ENCODE measurements around the gene NPSR1.
"Not testable (repeated sequence)": the region's sequence is repeated elsewhere in the genome, so short reads cannot be mapped to it uniquely, and the experiment has no call there.

NPSR1 gene

GRCh38 chr7:34838329-34838728 lies 180.3 kb downstream of the NPSR1 start:
- no peak for FAIRE-seq

DNA sequence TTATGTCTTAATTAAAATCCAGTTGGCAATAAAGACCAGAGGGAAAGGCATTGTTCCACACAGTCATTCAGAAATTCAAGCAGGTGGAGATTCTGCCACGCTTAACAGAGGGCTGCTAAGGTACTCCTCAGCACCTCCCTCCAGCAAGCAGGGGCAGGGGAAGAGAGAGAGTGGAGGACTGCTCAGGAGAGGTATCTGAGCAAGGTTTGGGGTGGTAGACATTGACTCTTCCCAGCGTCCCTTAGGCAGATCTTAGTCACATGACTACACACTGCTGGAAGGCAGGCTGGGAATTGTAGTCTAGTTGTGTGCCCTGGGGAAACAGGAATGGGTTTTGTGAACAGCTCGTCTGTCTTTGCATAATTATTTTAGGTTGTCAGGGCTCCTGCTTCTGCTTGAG lies 181.6 kb downstream of the NPSR1 start:
- no peak for FAIRE-seq

- no peak for FAIRE-seq
Measured at GRCh38 chr7:34840176-34840785, 182.3 kb downstream of the NPSR1 start.

DNA sequence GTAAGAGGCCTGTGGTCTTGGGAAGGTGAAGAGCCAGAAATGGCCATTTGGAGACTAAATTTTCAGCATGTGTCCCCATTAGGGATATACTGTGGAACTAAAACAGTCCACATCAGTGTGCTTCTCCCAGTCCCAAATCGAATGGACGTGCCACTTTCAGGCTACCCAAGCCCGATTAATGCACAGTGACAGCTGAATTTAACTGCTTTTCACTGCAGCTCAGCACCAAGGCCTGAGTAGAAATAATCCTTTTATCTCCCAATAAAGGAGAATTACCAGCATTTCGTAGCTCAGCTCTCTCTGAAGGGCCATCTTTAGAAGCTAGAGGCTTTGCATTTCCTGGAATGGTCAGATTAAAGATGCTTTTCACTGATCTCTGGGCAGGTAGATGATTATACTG lies 183.3 kb downstream of the NPSR1 start:
- no peak for FAIRE-seq

GRCh38 chr7:34842782-34843181 lies 184.8 kb downstream of the NPSR1 start:
- no peak for FAIRE-seq

DNA sequence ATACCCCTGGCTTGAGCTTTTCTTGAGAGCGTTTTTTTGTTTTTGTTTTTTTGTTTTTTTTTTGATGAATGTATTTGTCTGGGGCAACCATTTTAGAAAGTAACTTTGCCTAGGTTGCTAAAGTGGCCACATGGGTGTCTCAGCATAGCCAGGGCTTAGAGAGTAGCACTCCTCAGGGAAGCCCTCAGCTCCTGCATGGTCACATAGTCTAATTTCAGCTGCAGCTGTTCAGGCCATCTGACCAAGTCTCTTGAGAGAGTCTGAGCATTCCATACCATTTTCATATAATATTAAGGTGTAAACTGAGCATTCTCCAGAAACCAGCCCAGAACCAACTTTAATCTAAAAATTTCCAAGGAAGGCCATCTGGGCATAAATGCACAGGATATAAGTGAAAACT lies 186.4 kb downstream of the NPSR1 start:
- no peak for FAIRE-seq

GRCh38 chr7:34844936-34845665 lies 187.1 kb downstream of the NPSR1 start:
- no peak for FAIRE-seq

- no peak for FAIRE-seq
Measured at GRCh38 chr7:34845666-34846361, 187.8 kb downstream of the NPSR1 start.

DNA sequence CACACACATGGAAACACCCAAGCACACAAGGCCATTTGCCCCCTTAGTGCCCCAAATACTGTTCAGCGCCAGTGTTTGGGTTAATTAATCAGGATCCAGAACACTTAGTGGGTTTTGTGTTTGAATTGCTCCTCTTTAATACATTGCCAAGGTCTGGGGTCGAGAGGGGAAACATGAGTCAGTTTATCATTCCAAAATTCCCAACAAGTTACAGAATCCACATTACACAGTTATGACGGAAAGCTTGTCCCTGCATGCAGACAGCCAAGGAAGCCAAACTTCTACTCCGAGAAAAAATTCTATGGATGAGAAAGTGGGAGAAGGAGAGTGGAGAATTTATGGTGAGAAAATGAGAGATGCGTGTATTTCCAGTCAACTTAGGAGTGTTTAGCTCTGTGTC lies 189.0 kb downstream of the NPSR1 start:
- no peak for FAIRE-seq

GRCh38 chr7:34848670-34849069 lies 190.7 kb downstream of the NPSR1 start:
- FAIRE-seq, result no peak

DNA sequence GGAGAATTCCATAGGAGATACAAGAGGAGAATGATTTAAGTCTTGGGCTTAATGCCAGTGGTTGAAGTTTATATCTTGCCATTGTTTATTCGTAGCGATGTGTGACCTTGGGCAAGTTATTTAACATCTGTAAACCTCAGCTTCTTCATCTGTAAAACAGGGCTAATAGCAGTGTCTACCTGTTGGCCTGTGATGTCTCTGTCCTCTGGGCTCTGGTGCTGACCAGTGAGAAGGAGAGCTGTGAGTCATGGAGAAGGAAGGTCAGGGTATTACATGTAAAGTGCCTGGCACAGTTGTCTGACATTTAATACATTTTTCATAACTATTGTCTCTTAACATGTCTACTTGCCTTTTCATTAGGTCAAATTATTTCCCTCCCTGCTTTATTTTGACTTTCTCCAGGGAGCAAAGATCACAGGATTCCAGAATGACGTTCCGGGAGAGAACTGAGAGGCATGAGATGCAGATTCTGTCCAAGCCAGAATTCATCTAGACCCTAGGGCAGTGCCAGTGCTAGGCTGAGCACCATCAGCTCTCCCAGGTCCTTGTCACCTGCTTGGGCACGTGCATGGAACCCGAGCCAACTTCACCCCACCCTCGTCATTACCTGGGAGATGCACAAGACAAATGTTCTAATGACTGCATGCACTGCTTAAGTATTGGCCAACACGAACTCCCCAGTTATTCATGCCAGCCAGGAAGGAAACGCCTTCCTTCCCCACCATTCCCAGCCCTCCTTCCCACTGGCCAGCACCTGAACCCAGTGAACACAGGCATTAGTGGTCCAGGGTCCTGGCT lies 191.3 kb downstream of the NPSR1 start:
- no peak for FAIRE-seq

GRCh38 chr7:34849986-34850385 lies 192.0 kb downstream of the NPSR1 start:
- no peak for FAIRE-seq

DNA sequence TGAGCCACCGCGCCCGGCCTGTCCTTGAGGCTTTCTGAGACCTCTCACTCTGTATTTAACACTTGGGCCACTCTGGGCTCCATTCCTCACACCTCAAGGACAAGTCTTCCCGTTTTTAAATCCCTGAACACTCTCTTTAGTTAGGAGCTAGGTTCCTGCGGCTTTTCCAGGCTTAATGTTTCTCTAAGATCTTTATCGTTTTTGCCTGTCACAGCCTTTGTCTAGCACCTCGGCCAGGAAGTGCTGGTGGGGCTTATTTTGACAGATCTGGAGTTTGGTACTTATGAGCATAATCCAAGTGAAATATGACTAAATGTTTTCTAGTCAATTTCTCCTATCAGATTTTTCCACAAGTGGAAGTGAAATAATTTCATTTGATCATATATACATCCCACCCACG lies 192.7 kb downstream of the NPSR1 start:
- no peak for FAIRE-seq

GRCh38 chr7:34851431-34851830 lies 193.4 kb downstream of the NPSR1 start:
- FAIRE-seq, result no peak

GRCh38 chr7:34858444-34858843 lies 200.4 kb downstream of the NPSR1 start:
- not testable (repeated sequence) for FAIRE-seq

- FAIRE-seq, result not testable (repeated sequence)
Measured at GRCh38 chr7:34859281-34859680, 201.3 kb downstream of the NPSR1 start.

- FAIRE-seq, result not testable (repeated sequence)
Measured at GRCh38 chr7:34866222-34866621, 208.2 kb downstream of the NPSR1 start.

- FAIRE-seq, result not testable (repeated sequence)
Measured at GRCh38 chr7:34867341-34867740, 209.3 kb downstream of the NPSR1 start.

DNA sequence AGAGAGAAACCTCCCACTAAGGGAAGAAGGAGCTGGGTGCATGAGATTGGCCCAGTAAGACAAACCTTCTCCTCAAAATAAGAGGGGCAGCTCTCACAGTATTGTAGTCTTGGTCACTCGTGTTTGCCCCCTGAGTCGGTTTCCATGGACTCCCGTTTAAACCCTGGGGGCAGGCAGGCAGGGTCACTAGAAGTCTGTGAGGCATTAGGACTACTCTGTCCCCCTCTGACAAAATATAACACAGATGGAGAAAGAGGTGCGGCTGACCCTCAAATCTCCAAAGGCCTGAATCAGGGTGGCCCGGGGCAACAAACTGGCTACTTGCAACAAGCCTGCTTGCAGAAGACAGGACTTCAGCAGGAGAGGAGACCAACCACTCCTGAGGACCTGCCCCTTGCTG lies 210.6 kb downstream of the NPSR1 start:
- FAIRE-seq, result not testable (repeated sequence)

DNA sequence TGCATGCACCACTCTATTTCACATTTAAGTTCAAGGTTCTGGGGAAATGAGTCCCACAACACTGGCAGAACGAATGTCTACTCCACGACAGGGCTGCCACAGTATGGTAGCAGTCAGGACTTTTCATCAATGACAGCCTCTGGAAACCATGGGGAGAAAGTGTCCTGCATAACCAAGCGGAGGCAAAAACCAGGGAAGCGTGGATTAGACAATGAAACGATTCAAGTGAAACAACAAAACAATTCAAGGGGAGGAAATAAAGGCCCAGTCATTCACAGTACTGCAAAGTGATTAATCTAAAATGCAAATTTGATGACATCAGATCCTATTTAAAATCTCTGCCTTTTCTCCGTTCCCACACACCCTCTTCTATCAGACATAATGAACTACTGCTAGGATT lies 211.0 kb downstream of the NPSR1 start:
- no peak for FAIRE-seq

- not testable (repeated sequence) for FAIRE-seq
Measured at GRCh38 chr7:34870041-34870440, 212.0 kb downstream of the NPSR1 start.

DNA sequence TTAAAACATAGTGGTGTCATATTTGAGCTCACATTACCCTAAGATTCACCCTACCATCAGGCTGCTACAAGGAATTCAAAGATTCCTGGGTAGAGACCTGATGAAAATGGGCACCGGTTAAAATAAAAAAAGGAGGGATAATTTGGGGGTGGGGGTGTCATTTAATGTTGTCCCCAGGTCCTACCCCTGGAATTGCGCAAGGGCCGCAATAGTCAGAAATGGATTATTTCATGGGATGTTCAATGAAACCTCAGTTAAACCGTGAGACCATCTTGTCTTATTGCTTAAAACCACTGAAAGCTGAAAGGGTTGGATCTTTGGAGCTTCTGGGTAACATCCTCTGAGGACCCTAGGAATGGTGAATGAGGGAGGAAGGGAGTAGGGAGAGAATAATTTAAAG lies 216.3 kb downstream of the NPSR1 start:
- FAIRE-seq, result not testable (repeated sequence)

GRCh38 chr7:34875481-34875880 lies 217.5 kb downstream of the NPSR1 start:
- FAIRE-seq, result no peak

Data from endometrium (tissue), 2 donors.